Measurements from ENCODE around the gene ERCC1. TPM values are rescaled to one million over a fixed set of nuclear protein-coding genes. Genes with fewer than 3 reads are reported as not detected.

Gene ERCC1
- total RNA-seq, 1 experiment from 2014 or later, result 103 TPM

DNA sequence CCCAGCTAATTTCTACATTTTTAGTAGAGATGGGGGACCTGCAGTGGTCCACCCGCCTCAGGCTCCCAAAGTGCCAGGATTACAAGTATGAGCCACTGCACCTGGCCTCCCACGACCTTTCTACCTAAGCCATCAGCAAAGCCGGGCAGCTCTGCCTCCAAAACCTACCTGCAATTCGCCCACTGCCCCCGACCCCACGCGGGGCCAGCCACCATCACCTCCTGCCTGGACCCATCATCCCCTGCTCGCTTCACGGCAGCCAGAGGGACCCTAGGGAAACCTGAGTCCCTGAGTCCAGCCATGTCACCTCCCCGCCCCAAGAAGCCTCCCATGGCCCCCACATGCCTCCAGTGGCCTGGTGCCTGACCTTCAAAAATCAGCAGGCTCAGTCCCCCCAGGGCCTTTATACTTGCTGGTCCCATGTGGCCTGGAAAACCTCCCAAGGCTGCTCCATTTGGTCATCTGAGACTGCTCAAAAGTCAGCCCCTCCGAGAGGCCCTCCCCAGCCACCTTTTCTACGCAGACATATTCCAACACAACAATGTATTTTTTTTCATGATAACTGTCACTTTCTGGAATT is 65.4 kb downstream of the ERCC1 start:
- H3K9me2 ChIP-seq (ENCODE audit: insufficient read depth), result no peaks in the 10 kb centered on the region
- intact Hi-C loops (cut with micrococcal nuclease), result no loop called here
- H3K36me3 ChIP-seq (ENCODE audit: control insufficient read depth in 1 of 2, insufficient read depth in 2 of 2, low read length in 2 of 2), result peaks cover 21 to 45% of the 10 kb centered on the region in 2 experiments; a peak in 3 of 4 replicates
- H3K27me3 ChIP-seq (ENCODE audit: insufficient read depth, low read length), result no peaks in the 10 kb centered on the region
- RAD21 ChIA-PET (ENCODE audit: low non-redundant PET in 1 of 2, low total read pairs in 2 of 2, uncharacterized antibody in 2 of 2, unreplicated experiment in 2 of 2), result no interaction called here
- no peak overlapping the region for H3K4me2 ChIP-seq (ENCODE audit: low read length)
- no peaks in the 10 kb centered on the region for H3K4me1 ChIP-seq (ENCODE audit: control insufficient read depth in 1 of 2, insufficient read depth in 2 of 2, low read length in 2 of 2)
- DNase-seq (ENCODE audit: low read depth, low spot score) (no peak), ATAC-seq (no peak)
- H3K9ac ChIP-seq (ENCODE audit: low read length), result no peak overlapping the region
- CTCF ChIA-PET, result no interaction called here
- H3K27ac ChIP-seq (ENCODE audit: low read depth, low read length), result no peak overlapping the region
- H4K20me1 ChIP-seq (ENCODE audit: insufficient read depth), result no peaks in the 10 kb centered on the region
- no TSS peak for BruUV-seq (replicated peaks)
- H3K4me3 ChIP-seq (replicated peaks in 1 of 2; ENCODE audit: low read depth in 1 of 2, low read length in 2 of 2), result no peak overlapping the region
- H2AFZ ChIP-seq (ENCODE audit: low read depth, low read length, poor library complexity, severe bottlenecking), result no peak overlapping the region
- TF ChIP-seq EZH2phosphoT487 (IDR thresholded peaks at IDR 0.05; ENCODE audit: borderline replicate concordance) (no peak), FOSL1 (IDR thresholded peaks at IDR 0.05; ENCODE audit: low read depth) (no peak), POLR2A (IDR thresholded peaks at IDR 0.05; ENCODE audit: borderline replicate concordance, extremely low read depth, insufficient read depth, insufficient read length) (no peak), POLR2AphosphoS5 (IDR thresholded peaks at IDR 0.05; ENCODE audit: low read depth, low read length) (no peak), ZNF274 (IDR thresholded peaks at IDR 0.05; ENCODE audit: low read depth, low read length) (no peak), SIN3A (IDR thresholded peaks at IDR 0.05; ENCODE audit: low read depth) (no peak), YY1 (IDR thresholded peaks at IDR 0.05; ENCODE audit: extremely low read depth, insufficient replicate concordance, low read depth, low read length) (no peak), EZH2 (IDR thresholded peaks at IDR 0.05) (no peak), ZFX (IDR thresholded peaks at IDR 0.05) (no peak), JUND (IDR thresholded peaks at IDR 0.05) (no peak), RAD21 (IDR thresholded peaks at IDR 0.05; ENCODE audit: low read depth) (no peak), SP1 (IDR thresholded peaks at IDR 0.05; ENCODE audit: low read depth) (no peak), EGR1 (IDR thresholded peaks at IDR 0.05; ENCODE audit: low read depth) (no peak), CEBPB (IDR thresholded peaks at IDR 0.05; ENCODE audit: low read depth) (no peak), ELF1 (IDR thresholded peaks at IDR 0.05; ENCODE audit: borderline replicate concordance, low read depth) (no peak), SRF (IDR thresholded peaks at IDR 0.05; ENCODE audit: low read depth) (no peak)
- TF ChIP-seq, protein P1, sequence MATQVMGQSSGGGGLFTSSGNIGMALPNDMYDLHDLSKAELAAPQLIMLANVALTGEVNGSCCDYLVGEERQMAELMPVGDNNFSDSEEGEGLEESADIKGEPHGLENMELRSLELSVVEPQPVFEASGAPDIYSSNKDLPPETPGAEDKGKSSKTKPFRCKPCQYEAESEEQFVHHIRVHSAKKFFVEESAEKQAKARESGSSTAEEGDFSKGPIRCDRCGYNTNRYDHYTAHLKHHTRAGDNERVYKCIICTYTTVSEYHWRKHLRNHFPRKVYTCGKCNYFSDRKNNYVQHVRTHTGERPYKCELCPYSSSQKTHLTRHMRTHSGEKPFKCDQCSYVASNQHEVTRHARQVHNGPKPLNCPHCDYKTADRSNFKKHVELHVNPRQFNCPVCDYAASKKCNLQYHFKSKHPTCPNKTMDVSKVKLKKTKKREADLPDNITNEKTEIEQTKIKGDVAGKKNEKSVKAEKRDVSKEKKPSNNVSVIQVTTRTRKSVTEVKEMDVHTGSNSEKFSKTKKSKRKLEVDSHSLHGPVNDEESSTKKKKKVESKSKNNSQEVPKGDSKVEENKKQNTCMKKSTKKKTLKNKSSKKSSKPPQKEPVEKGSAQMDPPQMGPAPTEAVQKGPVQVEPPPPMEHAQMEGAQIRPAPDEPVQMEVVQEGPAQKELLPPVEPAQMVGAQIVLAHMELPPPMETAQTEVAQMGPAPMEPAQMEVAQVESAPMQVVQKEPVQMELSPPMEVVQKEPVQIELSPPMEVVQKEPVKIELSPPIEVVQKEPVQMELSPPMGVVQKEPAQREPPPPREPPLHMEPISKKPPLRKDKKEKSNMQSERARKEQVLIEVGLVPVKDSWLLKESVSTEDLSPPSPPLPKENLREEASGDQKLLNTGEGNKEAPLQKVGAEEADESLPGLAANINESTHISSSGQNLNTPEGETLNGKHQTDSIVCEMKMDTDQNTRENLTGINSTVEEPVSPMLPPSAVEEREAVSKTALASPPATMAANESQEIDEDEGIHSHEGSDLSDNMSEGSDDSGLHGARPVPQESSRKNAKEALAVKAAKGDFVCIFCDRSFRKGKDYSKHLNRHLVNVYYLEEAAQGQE (IDR thresholded peaks at IDR 0.05; ENCODE audit: low read depth), result no peak
- TF ChIP-seq, protein P2, sequence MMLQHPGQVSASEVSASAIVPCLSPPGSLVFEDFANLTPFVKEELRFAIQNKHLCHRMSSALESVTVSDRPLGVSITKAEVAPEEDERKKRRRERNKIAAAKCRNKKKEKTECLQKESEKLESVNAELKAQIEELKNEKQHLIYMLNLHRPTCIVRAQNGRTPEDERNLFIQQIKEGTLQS (IDR thresholded peaks at IDR 0.05), result no peak
- TF ChIP-seq, protein P3, sequence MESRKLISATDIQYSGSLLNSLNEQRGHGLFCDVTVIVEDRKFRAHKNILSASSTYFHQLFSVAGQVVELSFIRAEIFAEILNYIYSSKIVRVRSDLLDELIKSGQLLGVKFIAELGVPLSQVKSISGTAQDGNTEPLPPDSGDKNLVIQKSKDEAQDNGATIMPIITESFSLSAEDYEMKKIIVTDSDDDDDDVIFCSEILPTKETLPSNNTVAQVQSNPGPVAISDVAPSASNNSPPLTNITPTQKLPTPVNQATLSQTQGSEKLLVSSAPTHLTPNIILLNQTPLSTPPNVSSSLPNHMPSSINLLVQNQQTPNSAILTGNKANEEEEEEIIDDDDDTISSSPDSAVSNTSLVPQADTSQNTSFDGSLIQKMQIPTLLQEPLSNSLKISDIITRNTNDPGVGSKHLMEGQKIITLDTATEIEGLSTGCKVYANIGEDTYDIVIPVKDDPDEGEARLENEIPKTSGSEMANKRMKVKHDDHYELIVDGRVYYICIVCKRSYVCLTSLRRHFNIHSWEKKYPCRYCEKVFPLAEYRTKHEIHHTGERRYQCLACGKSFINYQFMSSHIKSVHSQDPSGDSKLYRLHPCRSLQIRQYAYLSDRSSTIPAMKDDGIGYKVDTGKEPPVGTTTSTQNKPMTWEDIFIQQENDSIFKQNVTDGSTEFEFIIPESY (IDR thresholded peaks at IDR 0.05; ENCODE audit: extremely low read depth, insufficient replicate concordance, low read length), result no peak
- TF ChIP-seq, protein P4, sequence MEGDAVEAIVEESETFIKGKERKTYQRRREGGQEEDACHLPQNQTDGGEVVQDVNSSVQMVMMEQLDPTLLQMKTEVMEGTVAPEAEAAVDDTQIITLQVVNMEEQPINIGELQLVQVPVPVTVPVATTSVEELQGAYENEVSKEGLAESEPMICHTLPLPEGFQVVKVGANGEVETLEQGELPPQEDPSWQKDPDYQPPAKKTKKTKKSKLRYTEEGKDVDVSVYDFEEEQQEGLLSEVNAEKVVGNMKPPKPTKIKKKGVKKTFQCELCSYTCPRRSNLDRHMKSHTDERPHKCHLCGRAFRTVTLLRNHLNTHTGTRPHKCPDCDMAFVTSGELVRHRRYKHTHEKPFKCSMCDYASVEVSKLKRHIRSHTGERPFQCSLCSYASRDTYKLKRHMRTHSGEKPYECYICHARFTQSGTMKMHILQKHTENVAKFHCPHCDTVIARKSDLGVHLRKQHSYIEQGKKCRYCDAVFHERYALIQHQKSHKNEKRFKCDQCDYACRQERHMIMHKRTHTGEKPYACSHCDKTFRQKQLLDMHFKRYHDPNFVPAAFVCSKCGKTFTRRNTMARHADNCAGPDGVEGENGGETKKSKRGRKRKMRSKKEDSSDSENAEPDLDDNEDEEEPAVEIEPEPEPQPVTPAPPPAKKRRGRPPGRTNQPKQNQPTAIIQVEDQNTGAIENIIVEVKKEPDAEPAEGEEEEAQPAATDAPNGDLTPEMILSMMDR (IDR thresholded peaks at IDR 0.05 in 2 of 3, conservative IDR thresholded peaks at IDR 0.05 in 1 of 3; ENCODE audit: borderline replicate concordance in 1 of 3, insufficient read depth in 1 of 3, low read depth in 2 of 3, low read length in 2 of 3), result no peak
- no peaks in the 10 kb centered on the region for H3K9me3 ChIP-seq (ENCODE audit: control insufficient read depth in 1 of 2, insufficient read depth in 1 of 2, low read depth in 1 of 2, low read length in 2 of 2)
- H3K79me2 ChIP-seq (ENCODE audit: insufficient read depth, low read length), result no peaks in the 10 kb centered on the region
- POLR2A ChIA-PET, result no interaction called here
